KOPT-K1 (cell line): ENCODE measurements around the gene TBX21.
"Not testable (repeated sequence)": the region's sequence is repeated elsewhere in the genome, so short reads cannot be mapped to it uniquely, and the experiment has no call there.

Source experiments
- H3K27ac ChIP-seq: fragments of 200-600 bp; sonication (generic); 2 replicates; pipeline ENCODE4 v1.5.1; 2016; ENCODE audit warnings: antibody characterized with exemption, mild to moderate bottlenecking, low read depth, low read length; ENCODE audit not compliant: poor library complexity, severe bottlenecking
- H3K36me3 ChIP-seq: fragments of 200-600 bp; sonication (generic); 2 replicates; pipeline ENCODE4 v1.5.1; 2017; ENCODE audit warnings: antibody characterized with exemption, mild to moderate bottlenecking, low read length, moderate library complexity; ENCODE audit not compliant: insufficient read depth
- H3K9me3 ChIP-seq: fragments of 200-600 bp; sonication (generic); 2 replicates; pipeline ENCODE4 v1.5.1; 2017; ENCODE audit warnings: antibody characterized with exemption, low read length, mild to moderate bottlenecking; ENCODE audit not compliant: insufficient read depth, poor library complexity, severe bottlenecking

The TBX21 gene

DNA sequence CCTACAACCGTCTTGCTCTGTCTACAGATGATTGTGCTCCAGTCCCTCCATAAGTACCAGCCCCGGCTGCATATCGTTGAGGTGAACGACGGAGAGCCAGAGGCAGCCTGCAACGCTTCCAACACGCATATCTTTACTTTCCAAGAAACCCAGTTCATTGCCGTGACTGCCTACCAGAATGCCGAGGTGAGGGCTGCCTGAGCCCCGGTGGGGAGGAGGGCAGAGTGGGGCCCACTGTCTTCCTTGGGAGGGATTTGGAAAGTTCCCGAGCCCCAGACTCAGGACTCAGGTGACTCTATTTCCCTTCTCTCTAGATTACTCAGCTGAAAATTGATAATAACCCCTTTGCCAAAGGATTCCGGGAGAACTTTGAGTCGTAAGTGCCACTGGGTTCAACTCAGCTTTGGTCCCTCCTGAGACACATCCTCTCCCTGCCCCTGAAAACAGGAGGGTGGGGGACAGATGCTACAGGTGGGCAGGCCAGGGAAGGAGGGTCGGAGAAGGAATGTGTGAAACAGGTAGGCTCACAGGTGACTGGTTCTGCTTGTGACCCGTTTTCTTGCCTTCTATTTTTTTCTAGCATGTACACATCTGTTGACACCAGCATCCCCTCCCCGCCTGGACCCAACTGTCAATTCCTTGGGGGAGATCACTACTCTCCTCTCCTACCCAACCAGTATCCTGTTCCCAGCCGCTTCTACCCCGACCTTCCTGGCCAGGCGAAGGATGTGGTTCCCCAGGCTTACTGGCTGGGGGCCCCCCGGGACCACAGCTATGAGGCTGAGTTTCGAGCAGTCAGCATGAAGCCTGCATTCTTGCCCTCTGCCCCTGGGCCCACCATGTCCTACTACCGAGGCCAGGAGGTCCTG, 11.4 kb downstream of the TBX21 start:
- Histone ChIP-seq H3K9me3 (no peaks in the 10 kb centered on the region), H3K27ac (no peak overlapping the region), H3K36me3 (no peaks in the 10 kb centered on the region)

DNA sequence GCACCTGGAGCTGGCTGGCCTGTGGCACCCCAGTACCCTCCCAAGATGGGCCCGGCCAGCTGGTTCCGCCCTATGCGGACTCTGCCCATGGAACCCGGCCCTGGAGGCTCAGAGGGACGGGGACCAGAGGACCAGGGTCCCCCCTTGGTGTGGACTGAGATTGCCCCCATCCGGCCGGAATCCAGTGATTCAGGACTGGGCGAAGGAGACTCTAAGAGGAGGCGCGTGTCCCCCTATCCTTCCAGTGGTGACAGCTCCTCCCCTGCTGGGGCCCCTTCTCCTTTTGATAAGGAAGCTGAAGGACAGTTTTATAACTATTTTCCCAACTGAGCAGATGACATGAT, 12.0 kb downstream of the TBX21 start:
- Histone ChIP-seq H3K9me3 (no peaks in the 10 kb centered on the region), H3K36me3 (no peaks in the 10 kb centered on the region), H3K27ac (no peak overlapping the region)

DNA sequence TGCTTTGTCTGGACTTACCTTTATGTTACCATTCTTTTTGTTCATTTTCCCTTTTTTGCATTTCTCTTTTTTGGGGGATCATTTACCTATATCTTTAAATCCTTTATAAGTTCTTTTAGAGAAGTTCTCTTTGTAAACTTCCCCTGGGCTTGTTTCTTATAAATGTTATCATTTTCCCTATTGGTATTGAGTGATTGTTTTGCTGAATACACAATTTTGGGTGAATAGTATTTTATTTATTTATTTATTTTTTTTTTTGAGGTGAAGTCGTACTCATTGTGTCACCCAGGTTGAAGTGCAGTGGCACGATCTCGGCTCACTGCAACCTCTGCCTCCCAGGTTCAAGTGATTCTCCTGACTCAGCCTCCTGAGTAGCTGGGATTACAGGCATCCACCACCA, 18.4 kb downstream of the TBX21 start:
- Histone ChIP-seq H3K27ac (no peak overlapping the region), H3K9me3 (peaks cover 18% of the 10 kb centered on the region), H3K36me3 (no peaks in the 10 kb centered on the region)

DNA sequence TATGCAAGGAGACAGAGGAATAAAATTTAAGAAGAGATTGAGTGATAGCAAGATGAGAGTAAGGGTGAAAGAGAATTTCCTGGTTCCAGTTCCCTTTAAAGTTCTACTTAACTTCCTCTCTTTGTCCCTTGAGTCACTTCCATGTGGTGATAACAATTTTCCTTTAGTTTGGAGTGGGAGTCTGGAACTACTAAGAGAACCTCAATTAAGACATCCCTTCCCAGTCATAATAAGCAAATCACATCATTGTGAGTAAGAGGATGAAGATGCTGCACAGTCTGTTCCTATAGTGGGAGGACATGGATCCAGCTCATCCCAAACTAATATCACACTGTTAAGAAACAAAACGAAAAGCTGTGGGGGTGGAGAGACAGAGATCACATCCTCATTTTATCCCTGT, 24.4 kb downstream of the TBX21 start:
- Histone ChIP-seq H3K36me3 (no peaks in the 10 kb centered on the region), H3K27ac (no peak overlapping the region), H3K9me3 (peaks cover 61% of the 10 kb centered on the region)

DNA sequence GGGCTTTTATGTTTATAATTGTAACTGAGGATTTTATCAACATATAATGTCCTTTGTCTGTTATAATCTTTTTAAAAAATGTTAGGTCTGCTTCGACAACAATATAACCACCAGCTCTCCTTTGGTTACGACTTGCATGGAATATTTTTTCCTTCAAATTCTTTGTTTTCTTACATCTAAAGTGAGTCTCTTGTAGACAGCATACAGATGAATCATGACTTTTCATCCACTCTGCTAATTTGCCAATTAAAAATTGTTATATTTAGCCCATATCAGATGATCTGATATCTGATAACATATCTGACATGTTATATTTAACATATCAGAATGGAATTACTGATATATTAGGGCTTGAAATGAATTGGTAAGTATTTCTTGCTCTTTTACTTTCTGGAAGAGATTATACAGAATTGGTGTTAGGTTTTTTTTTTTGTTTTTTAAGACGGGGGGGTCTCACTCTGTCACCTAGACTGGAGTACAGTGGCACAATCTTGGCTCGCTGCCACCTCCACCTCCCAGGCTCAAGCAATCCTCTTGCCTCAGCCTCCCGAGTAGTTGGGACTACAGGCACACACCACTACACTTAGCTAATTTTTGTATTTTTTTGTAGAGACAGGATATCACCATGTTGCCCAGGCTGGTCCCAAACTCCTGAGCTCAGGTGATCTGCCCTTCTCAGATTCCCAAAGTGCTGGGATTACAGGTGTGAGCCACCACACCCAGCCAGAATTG, 27.5 kb downstream of the TBX21 start:
- no peaks in the 10 kb centered on the region for H3K36me3 ChIP-seq
- H3K27ac ChIP-seq: no peak overlapping the region
- peaks cover 65% of the 10 kb centered on the region for H3K9me3 ChIP-seq

DNA sequence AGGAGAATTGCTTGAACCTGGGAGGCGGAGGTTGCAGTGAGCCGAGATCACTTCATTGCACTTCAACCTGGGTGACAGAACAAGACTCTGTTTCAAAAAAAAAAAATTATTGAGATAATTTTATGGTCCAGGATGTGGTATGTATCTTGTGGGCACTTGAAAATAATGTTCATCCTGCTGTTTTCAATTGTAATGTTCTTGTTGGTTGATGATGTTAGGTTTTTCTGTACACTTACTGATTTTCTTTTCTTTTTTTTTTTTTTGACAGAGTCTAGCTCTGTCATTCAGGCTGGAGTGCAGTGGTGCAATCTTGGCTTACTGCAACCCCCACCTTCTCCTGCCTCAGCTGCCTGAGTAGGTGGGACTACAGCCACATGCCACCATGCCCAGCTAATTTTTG, 29.7 kb downstream of the TBX21 start:
- H3K27ac ChIP-seq: no peak overlapping the region
- peaks cover 43% of the 10 kb centered on the region for H3K9me3 ChIP-seq
- no peaks in the 10 kb centered on the region for H3K36me3 ChIP-seq

DNA sequence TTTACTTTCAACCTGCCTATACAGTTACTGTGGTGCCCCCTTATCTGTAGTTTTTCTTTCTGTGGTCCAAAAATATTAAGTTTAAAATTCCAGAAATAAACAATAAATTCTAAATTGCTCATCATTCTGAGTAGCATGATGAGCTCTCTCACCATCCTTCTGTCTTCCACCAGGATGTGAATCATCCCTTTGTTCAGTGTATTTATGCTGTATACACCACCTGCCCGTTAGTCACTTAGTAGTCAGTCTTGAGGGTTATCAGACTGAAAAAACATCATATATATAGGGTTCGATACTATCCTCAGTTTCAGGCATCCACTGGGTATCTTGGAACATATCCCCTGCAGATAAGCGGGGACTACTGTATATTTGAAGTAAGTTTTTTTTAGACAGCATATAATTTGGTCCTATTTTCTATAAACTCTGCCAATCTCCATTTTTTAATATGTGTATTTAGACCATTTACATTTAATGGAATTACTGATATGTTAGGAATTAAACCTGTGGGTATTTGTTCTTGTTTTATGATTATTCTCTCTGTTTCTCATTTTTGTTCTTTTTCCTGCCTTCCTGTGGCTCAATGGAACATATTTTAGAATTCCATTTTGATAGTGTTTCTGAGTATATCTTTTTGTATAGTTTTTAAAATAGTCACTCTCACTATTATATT, 31.0 kb downstream of the TBX21 start:
- Histone ChIP-seq H3K36me3 (no peaks in the 10 kb centered on the region), H3K9me3 (peaks cover 38% of the 10 kb centered on the region), H3K27ac (no peak overlapping the region)

DNA sequence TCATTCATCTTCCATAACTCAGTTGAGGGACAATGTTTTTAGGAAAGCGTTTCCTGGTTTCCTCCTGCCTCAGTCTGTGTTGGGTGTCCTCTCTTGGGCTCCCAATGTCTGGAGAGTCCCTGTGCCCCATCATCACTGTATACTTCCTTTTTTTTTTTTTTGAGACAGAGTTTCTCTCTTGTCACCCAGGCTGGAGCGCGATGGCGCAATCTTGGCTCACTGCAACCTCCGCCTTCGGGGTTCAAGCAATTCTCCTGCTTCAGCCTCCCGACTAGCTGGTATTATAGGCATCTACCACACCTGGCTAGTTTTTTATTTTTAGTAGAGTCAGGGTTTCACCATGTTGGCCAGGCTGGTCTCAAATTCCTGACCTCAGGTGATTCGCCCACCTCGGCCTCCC, 40.6 kb downstream of the TBX21 start:
- H3K9me3 ChIP-seq: peaks cover 30% of the 10 kb centered on the region
- H3K36me3 ChIP-seq, H3K27ac ChIP-seq: not testable (repeated sequence)

DNA sequence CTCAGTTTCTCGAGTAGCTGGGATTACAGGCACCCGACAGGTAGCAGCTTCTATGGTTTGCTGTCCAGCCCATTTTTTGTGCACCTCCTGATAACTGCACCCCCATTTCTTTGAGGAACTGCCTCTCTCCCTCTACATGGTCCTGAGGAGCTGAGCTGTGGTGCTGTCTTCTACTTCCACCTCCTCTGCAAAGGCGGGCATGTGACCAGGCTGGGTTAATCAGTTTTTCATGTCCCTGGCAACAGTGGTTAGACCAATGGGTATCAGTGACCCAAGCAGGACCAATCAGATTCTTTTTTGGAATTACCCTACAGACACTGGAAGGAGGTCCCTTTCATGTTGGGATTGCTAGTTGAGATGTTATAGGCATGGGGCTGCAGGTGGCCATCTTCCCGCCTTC, 41.3 kb downstream of the TBX21 start:
- Histone ChIP-seq H3K27ac (no peak overlapping the region), H3K9me3 (peaks cover 24% of the 10 kb centered on the region), H3K36me3 (no peaks in the 10 kb centered on the region)

DNA sequence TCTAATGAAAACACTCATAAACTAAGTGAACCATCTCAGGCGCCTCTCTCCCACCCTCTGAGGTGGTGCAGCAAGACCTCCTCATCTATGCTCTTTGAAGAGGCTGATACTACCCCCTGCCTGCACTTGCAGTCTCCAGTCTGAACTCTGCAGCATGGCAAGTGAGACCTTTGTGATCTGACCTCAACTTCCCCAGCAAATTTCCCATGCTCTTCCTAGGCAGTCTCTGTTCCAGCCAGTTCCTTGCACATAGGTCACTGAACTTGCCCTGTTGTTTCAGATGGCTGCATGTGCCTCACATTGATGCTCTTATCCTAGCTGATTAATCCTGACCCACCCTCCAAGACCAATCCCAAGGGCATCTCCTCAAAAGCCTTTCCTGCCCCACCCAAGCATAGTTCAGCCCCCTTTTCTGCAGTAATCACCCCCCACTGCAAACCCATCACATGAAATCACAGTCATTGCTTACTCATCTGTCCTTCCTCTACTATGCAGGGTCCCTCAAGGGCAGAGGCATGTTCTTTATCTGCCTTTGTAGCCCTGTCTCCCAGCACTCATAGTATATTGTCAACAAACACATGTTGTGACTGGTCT, 42.0 kb downstream of the TBX21 start:
- Histone ChIP-seq H3K36me3 (no peaks in the 10 kb centered on the region), H3K27ac (no peak overlapping the region), H3K9me3 (peaks cover 24% of the 10 kb centered on the region)

DNA sequence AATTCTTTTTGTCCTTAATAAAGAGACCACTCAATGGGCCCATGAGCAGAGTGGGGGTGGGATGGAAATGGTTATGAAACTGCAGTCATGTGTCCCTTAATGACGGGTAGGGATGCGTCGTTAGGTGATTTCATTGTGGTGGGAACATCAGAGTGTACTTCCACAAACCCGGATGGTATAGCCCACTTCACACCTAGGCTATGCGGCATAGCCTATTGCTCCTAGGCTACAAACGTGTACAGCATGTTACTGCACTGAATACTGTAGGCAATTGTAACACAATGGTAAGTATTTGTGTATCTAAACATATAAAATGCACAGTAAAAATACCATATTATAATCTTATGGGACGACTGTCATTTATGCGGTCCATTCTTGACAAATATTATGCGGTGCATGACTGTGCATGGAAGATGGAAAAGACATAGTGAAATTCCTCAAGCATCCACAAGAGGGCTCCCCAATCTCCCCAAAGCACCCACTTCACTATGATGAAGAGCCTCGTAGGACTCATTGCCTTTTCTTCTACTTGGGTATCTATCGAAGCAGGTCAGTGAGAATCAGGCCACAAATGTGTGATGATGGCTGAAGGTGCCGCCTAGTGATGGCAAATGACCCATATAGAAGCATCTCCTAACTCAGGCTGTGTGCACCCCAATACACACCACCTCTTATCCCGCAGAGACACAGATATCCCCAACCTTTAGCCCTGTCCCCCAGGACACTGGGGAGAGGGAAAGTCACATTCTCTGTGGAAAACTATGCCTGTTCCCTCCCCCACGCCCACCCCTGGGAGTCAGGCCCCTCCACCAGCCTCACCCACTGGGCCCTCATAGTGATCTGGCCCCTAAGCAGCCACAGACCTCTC, 43.5 kb downstream of the TBX21 start:
- H3K36me3 ChIP-seq: no peaks in the 10 kb centered on the region
- peaks cover 13% of the 10 kb centered on the region for H3K9me3 ChIP-seq
- no peak overlapping the region for H3K27ac ChIP-seq

DNA sequence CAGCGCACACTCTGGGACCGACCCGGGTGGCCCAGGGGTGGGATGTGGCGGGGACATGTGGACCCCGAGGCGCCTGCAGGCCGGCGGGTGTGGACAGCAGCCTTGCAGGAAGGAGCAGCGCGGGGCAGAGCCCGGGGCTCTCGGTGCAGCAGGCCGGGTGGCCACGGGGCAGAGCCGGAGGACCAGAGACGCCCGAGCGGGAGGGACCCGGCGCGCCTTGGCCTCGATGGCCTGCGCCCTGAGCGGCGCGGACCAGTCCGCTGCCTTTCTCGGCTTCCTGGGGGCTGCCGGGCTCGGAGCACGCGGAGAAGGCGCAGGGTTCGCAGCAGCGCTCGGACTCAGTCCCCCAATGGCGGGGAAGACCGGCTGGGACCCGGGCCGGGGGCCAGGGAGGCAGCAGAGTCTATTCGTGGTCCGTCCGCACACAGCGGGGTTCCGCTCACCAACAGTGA, 45.2 kb downstream of the TBX21 start:
- Histone ChIP-seq H3K36me3 (no peaks in the 10 kb centered on the region), H3K27ac (no peak overlapping the region), H3K9me3 (no peaks in the 10 kb centered on the region)

DNA sequence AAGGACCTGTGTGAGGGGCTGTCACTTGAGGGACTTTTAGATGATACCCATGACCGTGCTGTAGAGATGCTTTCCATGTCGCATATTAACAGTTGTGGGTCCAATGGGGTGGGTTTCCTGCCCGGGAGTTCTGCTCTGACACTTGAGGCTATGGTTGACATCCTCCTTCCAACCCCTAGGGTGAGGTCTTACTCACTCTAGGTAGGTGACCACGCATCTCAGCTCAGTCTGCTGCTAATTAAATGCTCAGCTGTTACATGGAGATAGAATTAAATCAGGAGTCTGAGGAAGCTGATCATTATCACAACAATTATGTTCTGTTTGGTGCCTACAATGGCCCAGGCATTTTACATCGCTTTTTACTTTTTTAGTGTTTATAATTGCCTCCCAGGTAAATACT, 48.4 kb downstream of the TBX21 start:
- Histone ChIP-seq H3K9me3 (no peaks in the 10 kb centered on the region), H3K27ac (no peak overlapping the region), H3K36me3 (no peaks in the 10 kb centered on the region)

DNA sequence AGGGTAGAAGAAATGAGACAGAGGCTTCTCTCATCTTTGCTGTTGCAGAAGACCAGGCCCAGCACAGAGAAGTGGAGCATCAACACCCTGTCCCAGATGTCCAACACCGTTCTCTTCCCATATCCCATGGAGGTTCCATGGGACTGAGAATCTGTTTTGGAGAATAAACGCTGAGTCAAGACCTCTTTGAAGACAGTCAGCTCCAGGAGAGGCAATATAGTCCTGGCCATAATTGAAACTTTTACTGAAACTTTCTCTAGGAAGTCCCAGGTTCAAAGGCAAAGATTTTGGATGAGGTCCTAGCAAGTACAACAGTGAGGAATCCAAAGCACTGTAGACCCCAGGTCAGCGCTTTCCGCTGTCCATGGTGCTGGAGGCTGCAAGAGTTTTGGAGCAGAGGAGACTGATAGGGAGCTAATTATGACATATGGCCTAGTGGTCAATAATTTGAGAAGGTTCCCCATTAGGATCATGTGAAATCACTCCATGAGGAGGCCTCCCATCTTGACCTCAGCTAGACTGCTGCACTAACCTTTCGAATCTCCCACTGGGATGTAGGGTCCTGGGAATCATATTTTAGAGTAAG, 52.6 kb downstream of the TBX21 start:
- no peaks in the 10 kb centered on the region for H3K9me3 ChIP-seq

More for the DNA sequence above, 52.6 kb downstream of the TBX21 start:
- no peak overlapping the region for H3K27ac ChIP-seq
- no peaks in the 10 kb centered on the region for H3K36me3 ChIP-seq
